Left ventricle myocardium inferior (tissue), 1 donor: ENCODE results near the gene DIPK1B. TPM values are rescaled to one million over a fixed set of nuclear protein-coding genes. Genes with fewer than 3 reads are reported as not detected.
"Not testable (repeated sequence)": the region's sequence is repeated elsewhere in the genome, so short reads cannot be mapped to it uniquely, and the experiment has no call there.

Source experiments
- DNase-seq: peaks from one replicate; pipeline ENCODE4 v3.0.0-alpha.2; 2020
- H3K27ac ChIP-seq: fragments of 200-600 bp; replicated peaks from 2 replicates; pipeline ENCODE4 v1.8.0; 2021
- H3K27me3 ChIP-seq: fragments of 200-600 bp; 2 replicates; pipeline ENCODE4 v1.8.0; 2021; ENCODE audit warnings: low read depth
- H3K36me3 ChIP-seq: fragments of 200-600 bp; 2 replicates; pipeline ENCODE4 v1.8.0; 2021
- H3K4me1 ChIP-seq: fragments of 200-600 bp; 2 replicates; pipeline ENCODE4 v1.8.0; 2021
- H3K4me3 ChIP-seq: fragments of 200-600 bp; 2 replicates; pipeline ENCODE4 v1.8.0; 2021; ENCODE audit warnings: mild to moderate bottlenecking, moderate library complexity
- H3K9me3 ChIP-seq: fragments of 200-600 bp; replicated peaks from 2 replicates; pipeline ENCODE4 v1.8.0; 2021
- intact Hi-C: fragments of 100-400 bp; cut with micrococcal nuclease; formaldehyde crosslinking; loops from one replicate; pipeline ENCODE4 v1.11.0; 2022
- total RNA-seq: library from RNA; stranded (reverse); fragmentation: NEBNext Ultra II Directional; extraction: Animal tissue kit (Norgen Biotek cat#: 25700); gene quantifications from one replicate; pipeline ENCODE4 v1.2.1, GENCODE V29; 2021
- TF ChIP-seq, protein P1 (sequence below): fragments of 200-600 bp; IDR thresholded peaks from 2 replicates; pipeline ENCODE4 v1.8.0; 2021; ENCODE audit warnings: antibody characterized with exemption, mild to moderate bottlenecking, borderline replicate concordance
- donor health status: DM: no; HTN: yes; CAD: no; lungs with severe emphysema.

The DIPK1B gene
- total RNA-seq, 1 donor from 2014 or later = 21.4 TPM

DNA sequence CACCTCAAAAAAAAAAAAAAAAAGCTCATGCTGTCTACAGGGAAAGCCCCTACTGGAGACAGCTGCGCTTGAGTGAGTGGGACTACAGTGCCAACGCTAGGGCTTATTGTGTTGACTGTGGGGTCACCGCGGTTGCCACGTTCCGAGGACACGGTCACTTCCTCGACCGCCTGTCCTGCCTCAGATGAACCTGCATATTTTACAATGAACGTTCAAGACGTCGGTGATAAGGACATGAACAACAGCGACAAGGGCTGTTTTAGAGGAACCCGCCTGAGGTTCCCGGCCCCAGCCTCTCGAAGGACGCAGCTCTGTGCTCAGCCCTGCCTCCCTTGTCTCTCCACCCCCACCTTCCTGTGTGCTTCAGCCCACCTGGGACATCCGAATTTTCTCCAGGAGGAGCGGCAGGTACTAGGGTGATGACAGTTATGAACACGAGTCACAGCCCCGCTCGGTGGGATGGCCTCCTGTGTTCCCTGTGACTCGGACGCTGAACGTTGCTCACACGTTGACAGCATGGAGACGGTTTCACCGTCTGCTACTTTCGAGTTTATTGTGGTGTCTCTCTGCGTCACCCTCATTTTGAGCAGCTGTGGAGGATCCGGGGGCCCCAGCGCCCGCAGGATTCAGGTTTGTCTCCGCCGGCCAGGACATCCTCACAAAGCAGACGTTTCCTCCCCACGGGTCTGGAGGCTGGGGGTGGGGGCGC, 11.3 kb upstream of the DIPK1B start:
- H3K9me3 ChIP-seq = no peaks in the 10 kb centered on the region
- TF ChIP-seq, protein P1, sequence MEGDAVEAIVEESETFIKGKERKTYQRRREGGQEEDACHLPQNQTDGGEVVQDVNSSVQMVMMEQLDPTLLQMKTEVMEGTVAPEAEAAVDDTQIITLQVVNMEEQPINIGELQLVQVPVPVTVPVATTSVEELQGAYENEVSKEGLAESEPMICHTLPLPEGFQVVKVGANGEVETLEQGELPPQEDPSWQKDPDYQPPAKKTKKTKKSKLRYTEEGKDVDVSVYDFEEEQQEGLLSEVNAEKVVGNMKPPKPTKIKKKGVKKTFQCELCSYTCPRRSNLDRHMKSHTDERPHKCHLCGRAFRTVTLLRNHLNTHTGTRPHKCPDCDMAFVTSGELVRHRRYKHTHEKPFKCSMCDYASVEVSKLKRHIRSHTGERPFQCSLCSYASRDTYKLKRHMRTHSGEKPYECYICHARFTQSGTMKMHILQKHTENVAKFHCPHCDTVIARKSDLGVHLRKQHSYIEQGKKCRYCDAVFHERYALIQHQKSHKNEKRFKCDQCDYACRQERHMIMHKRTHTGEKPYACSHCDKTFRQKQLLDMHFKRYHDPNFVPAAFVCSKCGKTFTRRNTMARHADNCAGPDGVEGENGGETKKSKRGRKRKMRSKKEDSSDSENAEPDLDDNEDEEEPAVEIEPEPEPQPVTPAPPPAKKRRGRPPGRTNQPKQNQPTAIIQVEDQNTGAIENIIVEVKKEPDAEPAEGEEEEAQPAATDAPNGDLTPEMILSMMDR = no peak
- H3K27ac ChIP-seq = no peak overlapping the region
- H3K4me1 ChIP-seq = peaks cover 8% of the 10 kb centered on the region
- peak overlapping the region; percentile 19 for H3K4me3 ChIP-seq
- H3K36me3 ChIP-seq = no peaks in the 10 kb centered on the region
- peaks cover 22% of the 10 kb centered on the region for H3K27me3 ChIP-seq
- intact Hi-C loops = no loop called here
- DNase-seq = no peak

DNA sequence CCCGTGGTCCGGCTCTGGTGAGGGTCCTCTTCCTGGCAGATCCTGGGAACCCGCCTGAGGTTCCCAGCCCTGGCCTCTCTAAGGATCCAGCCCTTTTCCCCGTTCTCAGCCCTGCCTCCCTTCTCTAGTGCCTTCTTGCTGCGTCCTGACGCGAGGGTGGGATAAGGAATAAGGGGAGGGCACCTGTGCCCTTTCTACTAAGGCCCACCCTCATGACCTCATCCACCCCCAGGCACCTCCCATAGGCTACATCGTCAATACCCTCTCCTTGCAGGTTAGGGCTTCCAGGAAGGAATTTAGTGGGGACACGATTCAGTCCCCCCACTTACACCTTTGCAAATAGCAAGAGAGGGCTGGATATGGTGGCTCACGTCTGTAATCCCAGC, 10.7 kb upstream of the DIPK1B start:
- Histone ChIP-seq H3K36me3 (no peaks in the 10 kb centered on the region), H3K27ac (no peak overlapping the region), H3K4me1 (peaks cover 8% of the 10 kb centered on the region), H3K4me3 (no peak overlapping the region), H3K9me3 (no peaks in the 10 kb centered on the region), H3K27me3 (peaks cover 22% of the 10 kb centered on the region)
- no peak for DNase-seq
- intact Hi-C loops = no loop called here
- TF ChIP-seq, protein P1 = no peak

DNA sequence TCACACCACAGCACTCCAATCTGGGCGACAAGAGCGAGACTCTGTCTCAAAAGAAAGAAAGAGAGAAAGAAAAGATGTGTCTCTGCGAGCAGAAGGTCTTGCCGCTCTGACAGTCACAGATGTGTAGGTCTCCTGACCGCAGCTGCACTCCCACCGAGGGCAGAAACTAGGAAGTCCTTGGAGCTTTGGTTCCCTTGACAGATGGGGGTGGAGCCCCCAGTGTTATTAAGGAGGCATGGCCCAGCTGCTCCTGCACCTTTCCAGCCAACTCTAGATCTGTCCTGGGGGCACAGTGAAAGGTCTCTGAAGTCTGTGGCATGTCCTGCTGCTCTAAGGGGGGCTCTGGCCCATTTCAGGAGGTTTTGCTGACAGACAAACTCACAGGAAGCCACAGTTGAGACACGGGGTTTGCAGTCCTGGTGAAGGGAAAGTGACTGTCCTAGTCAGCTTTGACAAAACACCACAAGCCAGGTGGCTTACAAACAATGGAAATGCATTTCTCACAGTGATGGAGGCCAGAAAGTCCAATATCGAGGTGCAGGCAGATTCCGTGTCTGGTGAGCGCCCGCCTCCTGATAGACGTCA, 9.0 kb upstream of the DIPK1B start:
- Histone ChIP-seq H3K27me3 (peaks cover 22% of the 10 kb centered on the region), H3K36me3 (no peaks in the 10 kb centered on the region), H3K9me3 (no peaks in the 10 kb centered on the region), H3K27ac (no peak overlapping the region), H3K4me1 (peaks cover 8% of the 10 kb centered on the region), H3K4me3 (no peak overlapping the region)
- intact Hi-C loops = no loop called here
- no peak for DNase-seq
- TF ChIP-seq, protein P1 = no peak

DNA sequence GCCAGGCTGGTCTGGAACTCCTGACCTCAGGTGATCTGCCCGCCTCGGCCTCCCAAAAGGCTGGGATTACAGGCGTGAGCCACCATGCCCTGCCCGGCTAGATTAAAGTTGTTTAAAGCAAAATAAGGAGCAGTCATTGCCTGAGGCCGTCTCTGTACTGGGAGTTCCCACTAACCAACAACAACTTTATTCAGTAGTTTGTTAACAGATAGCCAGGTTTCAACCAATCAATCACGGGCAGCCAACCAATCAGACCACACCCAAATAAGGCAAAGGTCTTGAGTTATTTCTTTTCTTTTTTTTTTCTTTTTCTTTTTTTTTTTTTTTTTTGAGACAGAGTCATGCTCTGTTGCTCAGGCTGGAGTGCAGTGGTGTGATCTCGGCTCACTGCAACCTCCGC, 7.6 kb upstream of the DIPK1B start:
- H3K27me3 ChIP-seq = peaks cover 20% of the 10 kb centered on the region
- DNase-seq, H3K27ac ChIP-seq, H3K4me3 ChIP-seq, H3K4me1 ChIP-seq, H3K9me3 ChIP-seq, H3K36me3 ChIP-seq, intact Hi-C loops: not testable (repeated sequence)

DNA sequence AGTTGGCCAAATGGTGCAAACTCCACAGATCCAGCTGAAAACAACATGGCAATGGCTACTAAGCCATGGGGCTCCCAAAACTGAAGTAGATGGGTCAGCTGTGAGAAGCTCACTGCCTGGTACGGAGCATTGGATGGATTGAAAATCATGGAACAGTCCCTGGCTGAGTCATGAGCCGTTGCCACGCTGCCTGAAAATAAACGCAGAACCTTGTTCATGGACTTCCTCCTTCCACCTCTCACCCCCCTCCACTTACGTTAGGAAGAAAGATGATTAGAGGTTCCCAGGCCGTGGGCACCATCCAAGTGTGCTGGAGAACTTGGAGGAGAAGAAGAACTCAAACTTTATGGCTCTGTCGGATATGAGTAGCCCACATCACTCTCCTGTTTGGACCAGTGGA, 6.8 kb upstream of the DIPK1B start:
- Histone ChIP-seq H3K27me3 (peaks cover 12% of the 10 kb centered on the region), H3K36me3 (no peaks in the 10 kb centered on the region), H3K4me1 (peaks cover 8% of the 10 kb centered on the region), H3K9me3 (no peaks in the 10 kb centered on the region), H3K4me3 (no peak overlapping the region), H3K27ac (no peak overlapping the region)
- intact Hi-C loops = no loop called here
- TF ChIP-seq, protein P1 = no peak
- DNase-seq = no peak

GRCh38 chr9:136707011-136707410, 5.4 kb upstream of the DIPK1B start:
- peaks cover 8% of the 10 kb centered on the region for H3K4me1 ChIP-seq
- no peak for DNase-seq
- H3K27ac ChIP-seq = no peak overlapping the region
- H3K4me3 ChIP-seq = no peak overlapping the region
- no peaks in the 10 kb centered on the region for H3K9me3 ChIP-seq
- no peaks in the 10 kb centered on the region for H3K27me3 ChIP-seq
- H3K36me3 ChIP-seq = no peaks in the 10 kb centered on the region
- intact Hi-C loops = no loop called here
- TF ChIP-seq, protein P1 = no peak
